Lung (tissue), 12 donors: ENCODE measurements around the gene KIAA0586. TPM values are rescaled to one million over a fixed set of nuclear protein-coding genes. Genes with fewer than 3 reads are reported as not detected.

Experiments used
- ATAC-seq: fragments of 200-7000 bp; cut with Tn5 transposase; one replicate; pipeline ENCODE4 v1.9.1; 2020; ENCODE audit warnings: moderate number of reproducible peaks; ENCODE audit not compliant: insufficient read depth, low FRiP score
- DNase-seq, 3 donors: peaks; one replicate each; pipeline ENCODE4 v3.0.0-alpha.2; 2013 to 2017
- H3K27ac ChIP-seq, 2 donors: one replicate each; pipeline ENCODE4 v1.5.1; 2013; ENCODE audit warnings: mild to moderate bottlenecking in 2 of 2, moderate library complexity in 2 of 2, control low read depth in 1 of 2, inconsistent platforms in 1 of 2, low read depth in 1 of 2, low read length in 1 of 2
- H3K27me3 ChIP-seq, 3 donors: one replicate each; pipeline ENCODE4 v1.5.1; 2013; ENCODE audit warnings: low read length in 2 of 3; ENCODE audit not compliant: control insufficient read depth in 3 of 3, insufficient read depth in 3 of 3
- H3K36me3 ChIP-seq, 4 donors: one replicate each; pipeline ENCODE4 v1.5.1; 2013; ENCODE audit warnings: low read length in 4 of 4, mild to moderate bottlenecking in 1 of 4, moderate library complexity in 1 of 4; ENCODE audit not compliant: control insufficient read depth in 4 of 4, insufficient read depth in 4 of 4
- H3K4me1 ChIP-seq, 5 donors: one replicate each; pipeline ENCODE4 v1.5.1; 2013; ENCODE audit warnings: low read length in 5 of 5, mild to moderate bottlenecking in 2 of 5, moderate library complexity in 1 of 5; ENCODE audit not compliant: control insufficient read depth in 5 of 5, insufficient read depth in 5 of 5
- H3K4me3 ChIP-seq: one replicate; pipeline ENCODE4 v1.5.1; 2013; ENCODE audit warnings: mild to moderate bottlenecking, control low read depth, moderate library complexity
- H3K9ac ChIP-seq, 2 donors: one replicate each; pipeline ENCODE4 v1.5.1; 2013; ENCODE audit warnings: low read length in 2 of 2, control low read depth in 1 of 2; ENCODE audit not compliant: insufficient read depth in 1 of 2
- H3K9me3 ChIP-seq, 4 donors: one replicate each; pipeline ENCODE4 v1.5.1; 2013; ENCODE audit warnings: low read length in 3 of 4, mild to moderate bottlenecking in 1 of 4, moderate library complexity in 1 of 4; ENCODE audit not compliant: control insufficient read depth in 4 of 4, insufficient read depth in 3 of 4
- CTCF ChIP-seq: IDR thresholded peaks from 2 replicates; pipeline ENCODE4 v1.5.1; 2012; ENCODE audit warnings: mild to moderate bottlenecking; ENCODE audit errors: control extremely low read depth, extremely low read depth
- WGBS, 2 donors: extraction: QIAGEN DNeasy Blood & Tissue Kit; methylation state at CpG; one replicate each; pipeline ENCODE4 v1.1.7; 2013; 5-methylcytosine and 5-hydroxymethylcytosine counted together
- polyA plus RNA-seq, 2 donors: library from polyadenylated mRNA; stranded (reverse); fragments of 200-250 nt; gene quantifications; one replicate each; pipeline ENCODE4 v1.2.1, GENCODE V29; 2013
- total RNA-seq, 2 donors: library from RNA; depleted of rRNA in 1 of 2; stranded (reverse); fragments of >200 nt in 1 of 2; gene quantifications; one replicate each; pipeline ENCODE4 v1.2.1, GENCODE V29; 2014 to 2021
- donor health status: control.
- donor health status: control.
- donor health status: Bipolar disorder and iron deficiency.
- donor health status: healthy.
- donor health status: DM: yes; HTN: yes; CAD: no.

The KIAA0586 gene
- total and polyA plus RNA-seq, 4 donors, result 5.3 to 30.1 (median 9.6) TPM

- Histone ChIP-seq H3K4me1 (no peaks in the 10 kb centered on the region), H3K4me3 (no peak overlapping the region), H3K27ac (no peak overlapping the region), H3K36me3 (peaks cover 3 to 21% (median 8%) of the 10 kb centered on the region in 4 donors), H3K27me3 (no peaks in the 10 kb centered on the region), H3K9ac (no peak overlapping the region), H3K9me3 (no peaks in the 10 kb centered on the region)
- no peak for DNase-seq
- TF ChIP-seq CTCF, result no peak
- 85 to 90% methylated on average over 1 of the region's 1 CpG for WGBS, 2 donors
- ATAC-seq, result no peak
These were observed 56.7 kb downstream of the KIAA0586 start for GRCh38 chr14:58484176-58484575.

GRCh38 chr14:58488550-58488949, 61.0 kb downstream of the KIAA0586 start:
- 44 to 64% methylated on average over 1 of the region's 1 CpG for WGBS, 2 donors
- H3K4me1 ChIP-seq, result no peaks in the 10 kb centered on the region
- H3K9me3 ChIP-seq, result no peaks in the 10 kb centered on the region
- TF ChIP-seq CTCF, result no peak
- no peak overlapping the region for H3K9ac ChIP-seq
- no peaks in the 10 kb centered on the region for H3K27me3 ChIP-seq
- no peak for DNase-seq
- no peak for ATAC-seq
- no peak overlapping the region for H3K4me3 ChIP-seq
- no peak overlapping the region for H3K27ac ChIP-seq
- H3K36me3 ChIP-seq, result peaks cover 3 to 19% (median 15%) of the 10 kb centered on the region in 4 donors

GRCh38 chr14:58491593-58491992, 64.1 kb downstream of the KIAA0586 start:
- Histone ChIP-seq H3K9me3 (no peaks in the 10 kb centered on the region), H3K27me3 (no peaks in the 10 kb centered on the region), H3K4me3 (no peak overlapping the region), H3K4me1 (no peaks in the 10 kb centered on the region), H3K36me3 (peaks cover 6 to 20% (median 16%) of the 10 kb centered on the region in 4 donors), H3K27ac (no peak overlapping the region), H3K9ac (no peak overlapping the region)
- ATAC-seq (no peak), DNase-seq (no peak)
- WGBS, 2 donors, result 89 to 100% methylated on average over 1 of the region's 1 CpG
- TF ChIP-seq CTCF, result no peak

- TF ChIP-seq CTCF, result no peak
- no peaks in the 10 kb centered on the region for H3K4me1 ChIP-seq
- DNase-seq, result no peak
- H3K9ac ChIP-seq, result no peak overlapping the region
- no peaks in the 10 kb centered on the region for H3K9me3 ChIP-seq
- no peak for ATAC-seq
- no peak overlapping the region for H3K27ac ChIP-seq
- peaks cover 6 to 19% (median 15%) of the 10 kb centered on the region in 4 donors for H3K36me3 ChIP-seq
- no peaks in the 10 kb centered on the region for H3K27me3 ChIP-seq
- WGBS, 2 donors, result 94% methylated on average over 1 of the region's 1 CpG
- H3K4me3 ChIP-seq, result no peak overlapping the region
These were observed 64.5 kb downstream of the KIAA0586 start for GRCh38 chr14:58492044-58492443.
